Naive thymus-derived CD8-positive, alpha-beta T cell (primary cell): ENCODE measurements around the gene PANX3. TPM values are rescaled to one million over a fixed set of nuclear protein-coding genes. Genes with fewer than 3 reads are reported as not detected.
"Not testable (repeated sequence)": the region's sequence is repeated elsewhere in the genome, so short reads cannot be mapped to it uniquely, and the experiment has no call there.

Experiments used
- ATAC-seq, 2 donors: fragments of 150-1000 bp; cut with Tn5 transposase in 1 of 2; sonication (Bioruptor Pico), chemical (Tn5 transposase) in 1 of 2; 1 replicate in 1 of 2; 2 replicates in 1 of 2; pipeline ENCODE4 v1.10.0; 2021; ENCODE audit warnings: mild to moderate bottlenecking in 2 of 2, moderate library complexity in 2 of 2
- POLR2A ChIA-PET: fragments of 350-600 bp; sonication (Branson Sonifier 250); formaldehyde crosslinking; loops from one replicate; lab custom pipeline; 2021; ENCODE audit warnings: antibody characterized with exemption; lab: Charles Lee
- DNase-seq, 10 donors: peaks; one replicate each; pipeline versions ENCODE4 v3.0.0 to v3.0.0-alpha.2; 2020 to 2022
- H3K27ac Mint-ChIP-seq, 10 donors: one replicate each; pipeline ENCODE4 v1.8.0; 2020 to 2022; ENCODE audit warnings: mild to moderate bottlenecking in 10 of 10, mixed read lengths in 10 of 10, moderate library complexity in 4 of 10, inconsistent platforms in 1 of 10
- H3K27me3 Mint-ChIP-seq, 5 donors: one replicate each; pipeline ENCODE4 v1.8.0; 2021 to 2022; ENCODE audit warnings: mixed read lengths in 5 of 5
- H3K36me3 Mint-ChIP-seq, 3 donors: one replicate each; pipeline ENCODE4 v1.8.0; 2020 to 2022; ENCODE audit warnings: mixed read lengths in 3 of 3, mild to moderate bottlenecking in 2 of 3, inconsistent platforms in 1 of 3
- H3K4me1 Mint-ChIP-seq, 4 donors: one replicate each; pipeline ENCODE4 v1.8.0; 2021 to 2022; ENCODE audit warnings: mixed read lengths in 4 of 4
- H3K4me3 Mint-ChIP-seq, 10 donors: one replicate each; pipeline ENCODE4 v1.8.0; 2020 to 2022; ENCODE audit warnings: mild to moderate bottlenecking in 10 of 10, mixed read lengths in 10 of 10, moderate library complexity in 6 of 10, inconsistent platforms in 1 of 10
- H3K9me3 Mint-ChIP-seq, 9 donors: one replicate each; pipeline ENCODE4 v1.8.0; 2020 to 2022; ENCODE audit warnings: mixed read lengths in 9 of 9, mild to moderate bottlenecking in 3 of 9, inconsistent platforms in 1 of 9, moderate library complexity in 1 of 9
- polyA plus RNA-seq, 3 donors: library from polyadenylated mRNA; unstranded; fragments of 300-500 nt; fragmentation: Illumina TruSeq; gene quantifications; one replicate each; pipeline ENCODE4 v1.2.3, GENCODE V29; 2021
- total RNA-seq, 8 experiments: library from RNA in 2 of 8; stranded (reverse) in 2 of 8; gene quantifications; one replicate each; pipeline ENCODE4 v1.2.3 and lab custom pipeline; 2021 to 2026

Gene PANX3
- total and polyA plus RNA-seq, 5 experiments from 2014 or later: not detected

DNA sequence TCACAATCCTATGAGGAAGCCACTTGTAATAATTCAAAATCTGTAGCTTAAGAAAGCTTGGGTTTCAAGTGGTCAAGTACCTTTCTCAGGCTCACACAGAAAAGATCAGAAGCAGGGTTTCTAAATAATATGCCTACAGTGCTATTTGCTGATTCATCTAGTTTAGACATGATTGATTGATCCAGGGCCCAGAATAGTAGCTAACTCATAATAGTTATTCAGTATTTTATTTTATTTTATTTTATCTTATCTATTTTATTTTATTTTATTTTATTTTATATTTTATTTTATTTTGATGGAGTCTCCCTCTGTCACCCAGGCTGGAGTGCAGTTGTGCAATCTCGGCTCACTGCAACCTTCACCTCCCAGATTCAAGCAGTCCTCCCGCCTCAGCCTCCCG lies 15.9 kb upstream of the PANX3 start:
- H3K36me3 Mint-ChIP-seq: no peaks in the 10 kb centered on the region

DNA sequence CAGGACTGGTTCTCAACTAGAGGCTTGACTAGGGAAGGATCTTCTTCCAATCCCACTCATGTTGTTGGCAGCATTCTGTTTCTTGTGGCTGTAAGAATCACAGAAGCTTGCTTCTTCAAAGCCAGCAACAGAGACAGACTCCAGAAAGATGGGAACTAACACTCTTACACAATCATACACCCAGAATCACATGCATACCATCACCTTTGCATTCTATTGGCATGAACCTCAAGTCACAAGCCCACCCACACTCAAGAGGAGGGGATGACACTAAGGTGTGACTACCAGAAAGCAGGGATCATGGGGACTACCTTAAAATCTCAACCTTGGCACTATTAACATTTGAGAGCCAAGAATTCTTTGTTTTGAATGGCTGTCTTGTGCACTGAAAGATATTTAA lies 13.6 kb upstream of the PANX3 start:
- Mint-ChIP-seq H3K4me1 (no peaks in the 10 kb centered on the region), H3K9me3 (no peaks in the 10 kb centered on the region), H3K36me3 (no peaks in the 10 kb centered on the region), H3K27ac (no peak overlapping the region), H3K4me3 (no peak overlapping the region), H3K27me3 (peaks cover 5 to 39% (median 38%) of the 10 kb centered on the region in 5 donors)
- POLR2A ChIA-PET: no interaction called here
- ATAC-seq (no peak), DNase-seq (no peak)

More for the DNA sequence above, 15.9 kb upstream of the PANX3 start:
- Mint-ChIP-seq H3K27ac (no peak overlapping the region), H3K27me3 (peaks cover 5 to 38% (median 28%) of the 10 kb centered on the region in 5 donors), H3K9me3 (no peaks in the 10 kb centered on the region), H3K4me3 (no peak overlapping the region), H3K4me1 (no peaks in the 10 kb centered on the region)
- POLR2A ChIA-PET: no interaction called here
- no peak for ATAC-seq
- no peak for DNase-seq

DNA sequence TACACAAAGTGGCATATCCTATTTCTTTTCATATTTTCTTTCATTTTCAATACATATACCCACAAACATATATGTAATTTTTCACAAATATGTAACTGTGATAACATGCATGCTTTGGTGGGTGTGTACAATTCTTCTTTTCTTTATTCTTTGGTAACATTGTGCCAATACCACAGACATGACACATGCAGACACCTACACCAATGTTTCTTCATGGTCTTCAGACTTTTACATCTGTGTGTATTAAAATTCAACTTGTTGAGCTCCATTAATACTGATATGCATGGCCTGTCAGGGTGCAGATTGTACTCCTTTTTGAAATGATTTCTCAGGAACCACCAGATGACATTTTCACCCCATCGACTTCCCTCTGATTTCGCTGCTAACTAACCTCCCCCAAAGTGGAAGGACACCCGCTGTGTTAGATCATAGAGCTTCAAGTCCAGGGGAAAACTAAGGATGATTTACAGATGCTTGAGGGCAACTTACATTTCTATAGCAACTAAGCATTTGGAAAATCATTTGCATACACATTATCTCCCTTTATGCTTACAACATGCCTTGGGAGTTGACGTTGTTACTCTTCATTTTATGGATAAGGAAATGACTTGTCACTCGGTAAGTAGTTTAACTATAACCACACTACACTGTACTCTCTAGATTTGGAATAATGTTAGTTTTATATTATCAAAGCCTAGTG lies 10.5 kb upstream of the PANX3 start:
- Mint-ChIP-seq H3K36me3 (no peaks in the 10 kb centered on the region), H3K27me3 (peaks cover 5 to 37% (median 29%) of the 10 kb centered on the region in 5 donors), H3K27ac (no peak overlapping the region), H3K9me3 (no peaks in the 10 kb centered on the region), H3K4me3 (no peak overlapping the region), H3K4me1 (peaks cover 0 to 1% (median 0%) of the 10 kb centered on the region in 4 donors)
- POLR2A ChIA-PET: no interaction called here
- no peak for DNase-seq
- no peak for ATAC-seq

DNA sequence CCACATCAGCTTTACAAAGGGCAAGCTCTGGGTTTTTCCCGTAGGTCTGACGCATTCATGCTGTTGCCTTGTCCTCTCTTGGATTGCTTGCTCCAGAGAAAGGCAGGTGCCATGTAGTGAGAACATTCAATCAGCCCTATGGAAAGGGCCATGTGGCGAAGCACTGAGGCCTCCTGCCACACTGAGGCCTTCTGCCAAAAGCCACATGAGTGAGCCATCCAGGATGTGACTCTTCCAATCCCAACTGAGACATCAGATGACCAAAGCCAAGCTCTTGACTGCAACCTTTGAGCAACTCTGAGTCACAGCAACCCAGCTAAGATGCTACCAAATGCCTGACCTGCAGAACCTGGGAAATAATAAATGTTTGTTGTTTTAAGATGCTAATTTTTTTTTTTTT lies 9.0 kb upstream of the PANX3 start:
- DNase-seq: no peak
- H3K27ac Mint-ChIP-seq: no peak overlapping the region
- no peaks in the 10 kb centered on the region for H3K9me3 Mint-ChIP-seq
- H3K27me3 Mint-ChIP-seq: peaks cover 3 to 28% (median 21%) of the 10 kb centered on the region in 5 donors
- POLR2A ChIA-PET: no interaction called here
- ATAC-seq: no peak
- no peaks in the 10 kb centered on the region for H3K36me3 Mint-ChIP-seq
- no peak overlapping the region for H3K4me3 Mint-ChIP-seq
- H3K4me1 Mint-ChIP-seq: peaks cover 0 to 2% (median 0%) of the 10 kb centered on the region in 4 donors

DNA sequence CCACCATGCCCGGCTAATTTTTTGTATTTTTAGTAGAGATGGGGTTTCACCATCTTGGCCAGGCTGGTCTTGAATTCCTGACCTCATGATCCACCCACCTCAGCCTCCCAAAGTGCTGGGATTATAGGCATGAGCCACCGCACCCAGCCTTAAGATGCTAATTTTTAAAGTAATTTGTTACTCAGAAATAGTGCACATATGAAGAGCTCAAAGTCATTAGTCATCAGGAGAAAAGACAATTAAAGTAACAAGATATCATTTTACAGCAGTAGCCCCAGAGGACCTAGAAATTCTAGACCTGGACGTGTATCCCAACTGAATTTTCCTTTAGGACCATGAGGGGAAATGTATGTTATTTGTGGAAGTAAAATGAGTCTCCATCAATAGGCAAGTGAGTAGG lies 8.5 kb upstream of the PANX3 start:
- H3K27me3 Mint-ChIP-seq: peaks cover 3 to 23% (median 15%) of the 10 kb centered on the region in 5 donors
- POLR2A ChIA-PET, H3K36me3 Mint-ChIP-seq, ATAC-seq, H3K9me3 Mint-ChIP-seq, H3K4me1 Mint-ChIP-seq, H3K27ac Mint-ChIP-seq, DNase-seq, H3K4me3 Mint-ChIP-seq: not testable (repeated sequence)

DNA sequence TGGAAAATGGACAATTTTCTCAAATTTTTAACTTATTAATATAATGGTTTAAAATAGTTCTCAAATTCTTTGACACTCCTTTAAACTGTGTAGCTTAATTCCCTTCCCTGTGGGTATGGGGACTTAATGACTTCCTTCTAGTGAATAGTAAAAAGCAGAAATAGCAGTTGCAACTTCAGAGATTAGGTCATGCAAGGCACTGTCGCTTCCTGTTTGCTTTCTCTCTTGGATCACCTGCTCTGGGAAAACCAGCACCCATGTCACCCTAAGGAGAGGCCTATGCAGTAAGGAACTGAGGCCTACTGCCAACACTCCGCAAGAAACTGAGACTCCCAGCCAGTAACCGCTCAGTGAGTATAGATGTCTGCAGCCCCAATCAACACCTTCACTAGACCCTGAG lies 5.5 kb upstream of the PANX3 start:
- no peak overlapping the region for H3K27ac Mint-ChIP-seq
- H3K4me3 Mint-ChIP-seq: no peak overlapping the region
- DNase-seq (no peak), ATAC-seq (no peak)
- peaks cover 0 to 11% (median 6%) of the 10 kb centered on the region in 5 donors for H3K27me3 Mint-ChIP-seq
- peaks cover 0 to 2% (median 0%) of the 10 kb centered on the region in 4 donors for H3K4me1 Mint-ChIP-seq
- no peaks in the 10 kb centered on the region for H3K9me3 Mint-ChIP-seq
- POLR2A ChIA-PET: no interaction called here
- H3K36me3 Mint-ChIP-seq: no peaks in the 10 kb centered on the region

DNA sequence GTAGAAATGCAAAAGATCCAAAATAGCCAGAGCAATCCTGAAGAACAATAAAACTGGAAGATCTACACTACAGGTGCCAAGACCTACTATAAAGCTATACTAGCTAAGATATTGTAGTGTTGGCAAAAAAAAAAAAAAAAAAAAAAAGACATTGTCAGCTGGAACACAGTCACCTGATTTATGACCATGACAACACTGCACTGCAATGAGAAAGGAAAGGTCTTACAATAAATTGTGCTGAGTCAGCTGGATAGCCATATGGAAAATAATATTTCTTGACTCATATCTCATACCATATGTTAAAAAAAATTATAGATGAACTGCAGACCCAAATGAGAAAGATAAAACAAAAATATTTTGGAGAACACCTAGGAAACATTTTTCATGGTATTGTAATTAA lies 3.1 kb upstream of the PANX3 start:
- H3K9me3 Mint-ChIP-seq: no peaks in the 10 kb centered on the region
- H3K4me3 Mint-ChIP-seq: no peak overlapping the region
- no peak overlapping the region for H3K27ac Mint-ChIP-seq
- no peak for ATAC-seq
- no peaks in the 10 kb centered on the region for H3K36me3 Mint-ChIP-seq
- POLR2A ChIA-PET: interaction anchor here (0.6 kb wide), 1 partner anchor 139 kb away, joined by 3 read pairs; no protein-coding TSS in a partner anchor
- DNase-seq: no peak
- H3K4me1 Mint-ChIP-seq: peaks cover 4 to 15% (median 11%) of the 10 kb centered on the region in 4 donors
- peaks cover 0 to 3% (median 0%) of the 10 kb centered on the region in 5 donors for H3K27me3 Mint-ChIP-seq

DNA sequence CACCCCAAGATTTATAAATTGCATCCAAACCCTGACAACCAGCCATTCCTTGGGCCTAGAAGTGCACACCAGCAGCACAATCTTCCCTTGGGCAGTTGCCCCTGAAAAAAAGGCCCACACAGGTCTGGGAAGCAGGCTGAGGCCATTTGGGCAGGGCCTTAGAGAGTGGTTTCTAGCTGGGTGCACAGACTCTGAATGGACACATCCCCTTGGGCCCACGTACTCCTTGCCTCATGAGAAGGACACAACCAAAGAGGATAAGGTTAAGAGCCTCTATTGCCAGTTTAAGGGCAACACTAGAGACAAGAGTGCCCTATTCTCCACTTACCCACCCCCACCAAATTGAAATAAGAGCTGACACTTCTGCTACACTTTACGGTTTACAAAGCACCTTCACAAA lies 933 bp upstream of the PANX3 start:
- H3K27ac Mint-ChIP-seq: peak overlapping the region in 2 of 10 donors; percentile 40 to 66
- POLR2A ChIA-PET: no interaction called here
- H3K4me3 Mint-ChIP-seq: no peak overlapping the region
- ATAC-seq (no peak), DNase-seq (no peak)
- peaks cover 4 to 17% (median 12%) of the 10 kb centered on the region in 4 donors for H3K4me1 Mint-ChIP-seq
- no peaks in the 10 kb centered on the region for H3K36me3 Mint-ChIP-seq
- peaks cover 0 to 3% (median 0%) of the 10 kb centered on the region in 5 donors for H3K27me3 Mint-ChIP-seq
- no peaks in the 10 kb centered on the region for H3K9me3 Mint-ChIP-seq

DNA sequence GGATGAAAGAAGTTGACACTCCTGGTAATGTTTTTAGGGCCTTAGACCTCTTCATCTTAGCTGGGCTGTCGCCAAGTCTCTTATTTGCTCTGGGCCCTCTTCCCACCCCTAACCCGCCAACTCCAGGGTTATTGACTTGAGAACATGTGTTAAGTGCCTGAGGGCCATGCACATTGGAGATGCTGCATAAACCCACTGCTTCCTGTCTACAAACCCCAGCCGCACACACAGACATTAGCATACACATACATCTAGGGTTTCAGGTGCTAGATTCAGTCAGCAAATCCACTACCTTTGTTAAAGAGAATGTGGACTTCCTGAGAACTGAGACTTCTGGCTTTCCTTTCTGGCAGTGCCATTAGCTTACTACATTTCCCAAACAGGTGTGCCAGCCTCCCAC lies 817 bp downstream of the PANX3 start:
- Mint-ChIP-seq H3K27me3 (peaks cover 0 to 5% (median 3%) of the 10 kb centered on the region in 5 donors), H3K9me3 (no peaks in the 10 kb centered on the region), H3K4me1 (peaks cover 4 to 17% (median 10%) of the 10 kb centered on the region in 4 donors), H3K36me3 (no peaks in the 10 kb centered on the region), H3K4me3 (peak overlapping the region in 4 of 10 donors; percentile 33 to 55 (median 48)), H3K27ac (peak overlapping the region in 8 of 10 donors; percentile 21 to 89 (median 64))
- peak; percentile 81 to 89 for ATAC-seq
- DNase-seq: peak in 3 of 10 donors; percentile 18 to 39 (median 29)
- POLR2A ChIA-PET: interaction anchor here (0.6 to 0.9 kb wide), 3 partner anchors 11 to 974 kb away, joined by 3 to 7 read pairs (median 5); partner anchors contain the start of gene TBRG1

DNA sequence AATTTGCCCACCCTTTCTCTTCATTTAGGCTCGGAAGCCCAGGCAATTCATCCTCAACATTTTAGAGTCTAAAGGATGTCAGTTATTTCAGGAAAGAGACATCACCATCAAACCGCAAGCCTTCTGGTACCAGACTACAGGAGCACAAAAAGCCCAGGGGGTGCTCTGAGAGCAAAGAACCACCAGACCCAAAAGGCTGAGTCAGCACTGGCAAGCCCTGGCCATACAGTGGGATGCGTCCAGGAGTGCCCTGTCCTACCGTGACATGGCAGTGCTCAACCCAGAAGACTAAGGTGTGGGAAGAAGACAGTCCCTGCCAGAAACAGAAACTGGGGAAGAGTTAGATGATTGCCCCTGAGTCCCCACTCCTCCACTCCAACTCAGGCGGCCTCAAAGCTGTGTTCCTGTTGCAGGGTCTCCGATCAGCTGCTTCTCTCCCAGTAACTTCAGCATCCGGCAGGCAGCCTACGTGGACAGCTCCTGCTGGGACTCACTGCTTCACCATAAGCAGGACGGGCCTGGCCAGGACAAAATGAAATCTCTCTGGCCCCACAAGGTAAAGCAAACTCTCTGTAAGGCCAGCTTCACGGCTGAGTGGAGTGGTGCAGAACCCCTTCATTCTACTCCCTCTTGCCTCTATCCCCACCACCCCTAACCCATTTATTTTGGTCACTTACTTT lies 1.5 kb downstream of the PANX3 start:
- no peak overlapping the region for H3K4me3 Mint-ChIP-seq
- ATAC-seq (no peak), DNase-seq (no peak)
- peak overlapping the region in 7 of 10 donors; percentile 21 to 89 (median 63) for H3K27ac Mint-ChIP-seq
- peaks cover 4 to 17% (median 10%) of the 10 kb centered on the region in 4 donors for H3K4me1 Mint-ChIP-seq
- no peaks in the 10 kb centered on the region for H3K9me3 Mint-ChIP-seq
- no peaks in the 10 kb centered on the region for H3K36me3 Mint-ChIP-seq
- peaks cover 2 to 9% (median 9%) of the 10 kb centered on the region in 5 donors for H3K27me3 Mint-ChIP-seq
- POLR2A ChIA-PET: no interaction called here

DNA sequence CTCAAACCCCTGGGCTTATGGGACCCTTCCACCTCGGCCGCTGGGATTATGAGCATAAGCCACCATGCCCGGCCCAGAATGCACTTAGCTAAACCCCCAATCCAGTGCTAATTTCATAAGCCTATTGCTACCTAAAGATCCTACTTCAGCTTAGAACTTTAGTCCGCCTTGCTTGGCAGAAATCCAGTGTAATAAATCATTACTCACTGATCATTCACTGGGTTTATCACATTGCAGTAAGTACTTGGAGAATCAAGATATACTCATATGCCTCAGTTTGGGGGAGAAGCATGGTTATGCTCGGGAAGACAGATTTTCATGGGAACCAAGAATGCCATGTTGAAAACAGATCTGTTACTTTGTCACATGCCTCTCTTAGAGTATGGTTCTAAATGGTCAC lies 7.6 kb downstream of the PANX3 start:
- H3K36me3 Mint-ChIP-seq: no peaks in the 10 kb centered on the region
- ATAC-seq: no peak
- no peak overlapping the region for H3K4me3 Mint-ChIP-seq
- peaks cover 4 to 17% (median 9%) of the 10 kb centered on the region in 4 donors for H3K4me1 Mint-ChIP-seq
- POLR2A ChIA-PET: no interaction called here
- no peaks in the 10 kb centered on the region for H3K9me3 Mint-ChIP-seq
- no peak for DNase-seq
- H3K27ac Mint-ChIP-seq: no peak overlapping the region
- peaks cover 2 to 21% (median 17%) of the 10 kb centered on the region in 5 donors for H3K27me3 Mint-ChIP-seq

DNA sequence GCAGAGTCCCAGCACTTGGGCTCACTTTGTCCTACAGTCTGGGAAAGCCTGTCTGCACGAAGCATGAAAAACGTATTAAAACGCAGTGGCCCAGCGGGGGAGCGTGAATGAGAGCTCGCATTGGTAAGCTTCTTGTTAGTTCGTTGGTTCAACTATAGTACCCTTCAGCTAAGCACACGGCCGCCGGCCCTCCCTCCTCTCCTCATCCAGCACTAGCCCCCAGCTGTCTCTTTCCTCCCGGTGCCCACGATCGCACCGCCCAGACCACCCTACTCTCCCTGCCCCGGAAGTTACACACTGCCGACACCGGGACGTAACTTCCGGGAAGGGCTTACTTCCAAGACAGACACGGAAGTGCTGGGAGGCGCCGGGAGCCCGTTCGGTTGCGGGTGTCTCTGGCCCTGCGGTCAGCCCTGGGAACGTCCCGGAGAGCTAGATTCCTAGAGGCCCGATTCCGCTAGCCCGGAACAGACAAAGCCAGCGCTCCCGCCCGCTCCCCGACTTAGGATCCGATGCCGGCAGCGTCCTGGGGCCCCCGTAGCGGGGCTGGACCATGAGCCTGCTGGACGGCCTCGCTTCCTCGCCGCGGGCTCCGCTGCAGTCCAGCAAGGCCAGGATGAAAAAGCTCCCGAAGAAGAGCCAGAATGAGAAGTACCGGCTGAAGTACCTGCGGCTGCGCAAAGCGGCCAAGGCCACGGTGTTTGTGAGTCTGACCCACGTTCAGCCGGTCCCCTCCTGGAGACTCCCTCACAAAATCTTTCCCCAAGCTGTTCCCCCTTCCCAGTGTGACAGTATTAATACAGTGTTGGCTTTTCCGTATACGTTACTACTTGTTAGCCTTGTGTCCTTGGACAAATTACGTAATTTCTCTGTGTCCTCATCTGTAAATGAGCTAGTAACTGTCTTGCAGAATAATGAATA lies 11.6 kb downstream of the PANX3 start, which contains the start of gene TBRG1:
Gene TBRG1 (plus strand): TSS at position 334 of the 921 bp plus-strand sequence. CDS start 220 bp downstream, at position 554.
- Mint-ChIP-seq H3K36me3 (peaks cover 0 to 31% (median 6%) of the 10 kb centered on the region in 3 donors), H3K27me3 (peaks cover 0 to 12% (median 8%) of the 10 kb centered on the region in 5 donors), H3K27ac (peak within 1 kb of the TSS; percentile 95 to 99 (median 98)), H3K4me3 (peak within 1 kb of the TSS; percentile 87 to 99 (median 96)), H3K9me3 (no peaks in the 10 kb centered on the region), H3K4me1 (peaks cover 18 to 45% (median 37%) of the 10 kb centered on the region in 4 donors)
- ATAC-seq: peak; percentile 97
- DNase-seq: peak; percentile 68 to 93 (median 81)
- POLR2A ChIA-PET: interaction anchor here (0.6 to 2.2 kb wide), 14 partner anchors 10 to 1675 kb away, joined by 3 to 12 read pairs (median 4); partner anchors contain the start of genes MSANTD2, SIAE, SPA17 and STT3A
